Ectodermal cell (in vitro differentiated cells): ENCODE measurements around the gene TMEM132D.

Source experiments
- H3K27ac ChIP-seq: 2 replicates; pipeline ENCODE4 v1.7.0; 2013; ENCODE audit warnings: mild to moderate bottlenecking, low read depth, low read length; ENCODE audit not compliant: insufficient read depth, poor library complexity, severe bottlenecking
- H3K27me3 ChIP-seq: 2 replicates; pipeline ENCODE4 v1.7.0; 2013; ENCODE audit warnings: mild to moderate bottlenecking, low read length; ENCODE audit not compliant: insufficient read depth, control insufficient read depth, poor library complexity, severe bottlenecking
- H3K36me3 ChIP-seq: one replicate; pipeline ENCODE4 v1.7.0; 2013; ENCODE audit warnings: low read length; ENCODE audit not compliant: control insufficient read depth, insufficient read depth
- H3K4me1 ChIP-seq: one replicate; pipeline ENCODE4 v1.7.0; 2013; ENCODE audit warnings: low read length; ENCODE audit not compliant: control insufficient read depth, insufficient read depth
- H3K4me3 ChIP-seq: 2 replicates; pipeline ENCODE4 v1.7.0; 2013; ENCODE audit warnings: low read depth, low read length, control low read depth; ENCODE audit not compliant: insufficient read depth
- H3K9me3 ChIP-seq: 2 replicates; pipeline ENCODE4 v1.7.0; 2013; ENCODE audit warnings: mild to moderate bottlenecking, low read length, moderate library complexity; ENCODE audit not compliant: control insufficient read depth
- WGBS, 2 experiments: methylation state at CpG; one replicate each; pipeline ENCODE4 v1.1.7; 2013; ENCODE audit warnings: missing lambda C conversion rate in 2 of 2; 5-methylcytosine and 5-hydroxymethylcytosine counted together

TMEM132D gene

DNA sequence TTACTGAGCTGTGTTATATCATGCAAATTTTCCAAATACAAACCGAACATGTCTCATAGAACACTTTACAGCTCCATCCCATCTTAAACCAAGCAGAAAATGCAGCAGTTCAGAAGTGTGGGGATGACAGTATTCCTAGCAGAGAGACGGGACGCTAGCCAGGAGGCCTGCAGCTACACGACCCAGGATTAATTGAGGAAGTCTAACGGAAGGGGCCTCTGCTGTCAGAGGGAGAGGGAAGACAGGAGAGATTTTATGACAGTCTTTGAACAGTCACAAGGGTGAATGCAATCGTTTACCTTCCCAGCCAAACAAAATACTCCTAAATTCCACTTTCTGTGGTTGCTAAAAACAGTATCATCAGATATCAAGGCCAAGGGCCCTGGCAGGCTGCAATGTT is 261.9 kb downstream of the TMEM132D start:
- H3K27me3 ChIP-seq: no peaks in the 10 kb centered on the region
- H3K9me3 ChIP-seq: no peaks in the 10 kb centered on the region
- 66 to 69% methylated on average over 6 of the region's 6 CpGs for WGBS, 2 experiments
- no peaks in the 10 kb centered on the region for H3K36me3 ChIP-seq
- no peak overlapping the region for H3K27ac ChIP-seq
- no peaks in the 10 kb centered on the region for H3K4me1 ChIP-seq
- H3K4me3 ChIP-seq: no peak overlapping the region

DNA sequence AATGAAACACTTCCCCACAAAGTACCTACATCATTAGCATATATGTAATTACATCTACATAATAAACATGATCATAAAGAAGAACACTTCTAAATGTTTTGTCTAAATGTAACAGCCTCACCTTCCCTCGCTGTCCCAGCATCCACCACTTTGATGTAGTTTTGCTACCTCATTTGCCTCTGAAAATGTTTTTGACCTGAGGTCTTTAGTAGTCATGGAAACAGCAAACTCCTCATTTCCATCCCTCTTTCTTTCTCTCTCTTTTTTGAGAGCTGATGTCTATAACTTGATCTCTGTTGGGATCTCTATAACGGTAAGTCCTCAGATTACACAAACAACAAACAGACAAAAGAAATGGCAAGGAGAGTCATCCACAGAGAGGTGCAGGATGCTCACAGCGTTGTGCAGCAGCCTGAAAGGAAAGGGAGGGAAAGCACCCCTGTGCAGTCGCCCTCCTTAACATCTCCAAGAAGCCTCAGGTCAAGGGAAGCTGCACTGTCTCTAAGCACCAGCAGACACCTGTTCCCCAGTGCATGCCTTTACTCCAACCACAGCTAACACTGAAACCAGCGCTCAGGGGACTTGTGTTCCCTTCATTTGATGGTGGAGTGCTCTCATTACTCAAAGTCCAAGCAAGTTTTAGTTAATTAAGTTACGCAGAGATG is 268.7 kb downstream of the TMEM132D start:
- Histone ChIP-seq H3K27ac (no peak overlapping the region), H3K4me3 (no peak overlapping the region), H3K27me3 (no peaks in the 10 kb centered on the region), H3K9me3 (no peaks in the 10 kb centered on the region), H3K4me1 (peaks cover 21% of the 10 kb centered on the region), H3K36me3 (no peaks in the 10 kb centered on the region)
- WGBS, 2 experiments: 54 to 56% methylated on average over 6 of the region's 6 CpGs

DNA sequence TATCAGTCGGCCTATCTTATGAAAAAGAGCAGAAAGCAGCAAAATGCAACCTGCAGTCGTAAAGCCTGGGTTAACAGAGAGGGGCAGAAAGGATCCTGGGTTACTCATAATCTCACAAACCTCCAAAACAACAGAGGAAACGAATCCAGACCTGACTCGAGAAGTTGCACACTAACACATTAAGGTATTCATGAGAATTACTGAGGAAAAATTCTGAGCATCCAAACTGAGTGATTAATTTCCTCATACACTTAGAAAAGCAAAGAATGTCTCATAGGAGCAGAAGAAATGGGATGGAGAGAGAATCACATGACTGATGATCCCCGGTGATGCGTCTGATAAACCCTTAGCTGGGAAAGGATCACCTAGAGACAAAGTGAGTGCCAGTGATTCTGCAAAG is 272.5 kb downstream of the TMEM132D start:
- H3K9me3 ChIP-seq: no peaks in the 10 kb centered on the region
- no peaks in the 10 kb centered on the region for H3K27me3 ChIP-seq
- H3K36me3 ChIP-seq: no peaks in the 10 kb centered on the region
- H3K4me3 ChIP-seq: no peak overlapping the region
- WGBS, 2 experiments: 60 to 65% methylated on average over 6 of the region's 6 CpGs
- no peak overlapping the region for H3K27ac ChIP-seq
- peaks cover 21% of the 10 kb centered on the region for H3K4me1 ChIP-seq

DNA sequence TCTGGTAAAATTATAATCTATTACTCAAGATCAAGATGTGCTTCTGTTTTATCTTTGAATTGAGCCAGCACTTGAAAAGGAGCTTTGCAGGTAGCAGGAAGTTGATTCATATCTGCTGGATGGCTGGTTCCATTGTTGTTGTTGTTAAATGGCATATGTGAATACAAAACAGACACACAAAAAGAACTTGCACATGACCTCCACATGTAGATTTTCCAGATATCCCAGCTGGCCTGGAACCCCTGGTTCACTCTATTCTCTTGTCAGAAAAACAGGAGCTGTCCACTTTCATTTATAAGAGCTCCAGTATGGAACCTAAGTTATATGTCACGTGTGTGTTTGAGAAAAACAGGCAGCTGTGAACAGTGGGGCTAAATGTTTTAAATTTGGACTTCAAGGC is 273.9 kb downstream of the TMEM132D start:
- peaks cover 21% of the 10 kb centered on the region for H3K4me1 ChIP-seq
- no peak overlapping the region for H3K27ac ChIP-seq
- no peak overlapping the region for H3K4me3 ChIP-seq
- WGBS, 2 experiments: 88 to 100% methylated on average over 1 of the region's 1 CpG
- no peaks in the 10 kb centered on the region for H3K27me3 ChIP-seq
- no peaks in the 10 kb centered on the region for H3K9me3 ChIP-seq
- H3K36me3 ChIP-seq: no peaks in the 10 kb centered on the region

DNA sequence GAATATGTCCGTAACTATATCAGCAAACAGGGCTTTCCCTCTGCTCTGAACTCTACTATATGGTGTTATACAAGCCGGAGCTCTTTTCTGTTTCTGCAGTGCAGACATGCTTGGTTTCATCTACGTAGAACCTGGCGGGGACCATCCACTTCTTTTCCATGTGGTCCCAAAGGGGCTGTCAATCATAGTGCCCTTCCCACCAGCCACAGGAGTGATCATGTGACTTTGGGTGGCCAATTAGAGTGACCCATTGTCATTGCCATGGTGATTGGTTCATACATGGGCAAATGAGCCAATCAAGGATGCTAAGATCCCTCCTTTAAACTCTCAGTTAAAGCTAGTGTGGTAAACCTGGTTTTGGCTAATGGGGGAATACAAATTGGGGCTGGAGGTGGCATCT is 281.3 kb downstream of the TMEM132D start:
- Histone ChIP-seq H3K4me3 (no peak overlapping the region), H3K36me3 (no peaks in the 10 kb centered on the region), H3K4me1 (no peaks in the 10 kb centered on the region), H3K27me3 (no peaks in the 10 kb centered on the region), H3K27ac (no peak overlapping the region), H3K9me3 (no peaks in the 10 kb centered on the region)
- WGBS, 2 experiments: 95 to 97% methylated on average over 4 of the region's 4 CpGs

DNA sequence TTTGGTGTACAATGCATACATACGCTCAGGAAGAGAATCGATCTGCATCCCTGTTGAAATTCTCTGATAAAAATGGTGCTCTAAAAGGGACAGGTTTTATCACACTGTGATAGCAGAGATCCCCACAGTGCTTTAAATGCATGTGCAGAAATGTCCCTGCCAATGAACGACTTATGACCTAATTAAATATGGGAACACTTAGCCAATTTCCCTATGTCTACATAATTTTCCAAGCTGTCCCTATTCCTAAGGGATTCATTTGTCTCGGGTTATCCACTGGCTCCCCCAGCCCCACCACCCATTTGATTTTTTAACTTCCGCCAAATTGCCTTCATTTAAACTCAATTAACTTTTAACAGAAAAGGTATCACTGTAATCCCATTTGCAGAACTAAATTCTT is 284.6 kb downstream of the TMEM132D start:
- Histone ChIP-seq H3K36me3 (no peaks in the 10 kb centered on the region), H3K27me3 (no peaks in the 10 kb centered on the region), H3K4me3 (no peak overlapping the region), H3K27ac (no peak overlapping the region), H3K9me3 (no peaks in the 10 kb centered on the region), H3K4me1 (no peaks in the 10 kb centered on the region)
- 86 to 87% methylated on average over 5 of the region's 5 CpGs for WGBS, 2 experiments

DNA sequence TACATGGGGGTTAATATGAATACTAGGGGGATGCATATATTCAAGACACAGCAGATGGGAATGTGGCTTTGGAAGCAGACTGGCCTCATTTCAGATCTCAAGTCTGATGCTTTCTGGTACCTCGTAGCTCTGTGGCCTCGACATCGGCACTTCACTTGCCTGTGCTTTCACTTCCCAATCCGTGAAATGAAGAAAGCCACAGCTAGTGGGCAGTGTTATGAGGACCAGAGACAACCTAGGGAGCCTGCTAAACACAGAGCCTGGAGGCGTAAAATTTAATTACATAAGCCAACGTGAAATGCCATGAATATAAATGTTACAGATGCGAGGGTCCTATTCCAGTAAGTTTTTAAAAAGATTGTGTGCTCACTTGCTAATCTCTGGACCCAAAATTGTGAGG is 286.0 kb downstream of the TMEM132D start:
- Histone ChIP-seq H3K4me1 (no peaks in the 10 kb centered on the region), H3K27ac (no peak overlapping the region), H3K9me3 (no peaks in the 10 kb centered on the region), H3K27me3 (no peaks in the 10 kb centered on the region), H3K4me3 (no peak overlapping the region), H3K36me3 (no peaks in the 10 kb centered on the region)
- WGBS, 2 experiments: 90 to 93% methylated on average over 7 of the region's 7 CpGs

DNA sequence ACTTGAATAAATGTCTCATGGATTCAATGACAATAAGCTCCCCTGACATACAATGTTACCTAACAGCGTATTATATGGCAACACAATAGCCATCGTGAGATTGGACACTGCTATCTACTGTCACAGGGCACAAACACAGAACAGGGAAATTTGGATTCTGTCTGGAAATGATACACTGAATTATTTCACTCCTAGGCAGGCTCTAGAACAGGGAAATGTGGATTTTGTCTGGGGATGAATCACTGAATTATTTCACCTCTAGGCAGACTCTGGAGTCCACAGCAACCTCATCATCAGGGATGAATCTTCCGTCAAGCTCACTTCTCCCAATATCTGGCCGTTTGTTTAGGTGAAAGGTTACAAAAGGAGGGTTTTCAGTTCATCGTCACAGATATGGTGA is 288.8 kb downstream of the TMEM132D start:
- Histone ChIP-seq H3K9me3 (no peaks in the 10 kb centered on the region), H3K27ac (no peak overlapping the region), H3K27me3 (no peaks in the 10 kb centered on the region), H3K4me1 (peaks cover 6% of the 10 kb centered on the region), H3K4me3 (no peak overlapping the region), H3K36me3 (no peaks in the 10 kb centered on the region)
- 96 to 100% methylated on average over 4 of the region's 5 CpGs for WGBS, 2 experiments

DNA sequence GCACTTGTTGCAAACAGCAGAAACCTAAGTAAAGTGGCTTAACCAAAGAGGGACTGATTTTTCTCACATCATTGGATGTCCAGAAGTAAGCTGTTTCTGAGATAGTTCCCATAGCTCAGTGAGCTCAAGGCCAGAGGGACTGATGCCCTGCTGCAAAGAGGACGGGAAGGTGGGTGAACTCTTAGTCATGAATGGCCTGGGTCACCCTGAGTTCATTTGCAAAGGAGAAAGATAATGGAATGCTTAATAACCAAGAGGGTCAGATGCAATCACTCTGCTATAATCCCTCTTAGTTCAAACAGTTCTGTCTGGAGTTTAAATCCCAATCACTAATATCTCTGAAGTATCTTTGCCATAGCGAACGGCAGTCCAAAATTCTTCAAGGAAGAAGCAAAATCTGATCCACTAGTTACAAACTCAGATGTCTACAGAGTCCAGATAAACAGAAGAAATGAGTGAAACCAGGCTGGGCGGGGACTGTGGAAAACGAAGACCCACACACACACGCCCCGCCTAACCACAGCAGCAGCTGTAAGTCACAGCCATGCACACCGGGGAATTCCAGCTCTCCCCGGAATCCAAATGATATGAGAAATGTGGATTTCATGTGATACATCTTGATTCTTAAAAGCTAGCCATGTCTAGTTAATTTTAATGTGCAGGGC is 289.5 kb downstream of the TMEM132D start:
- Histone ChIP-seq H3K9me3 (no peaks in the 10 kb centered on the region), H3K27ac (no peak overlapping the region), H3K4me3 (no peak overlapping the region), H3K4me1 (peaks cover 9% of the 10 kb centered on the region), H3K27me3 (no peaks in the 10 kb centered on the region), H3K36me3 (no peaks in the 10 kb centered on the region)
- WGBS, 2 experiments: 92 to 97% methylated on average over 9 of the region's 9 CpGs

DNA sequence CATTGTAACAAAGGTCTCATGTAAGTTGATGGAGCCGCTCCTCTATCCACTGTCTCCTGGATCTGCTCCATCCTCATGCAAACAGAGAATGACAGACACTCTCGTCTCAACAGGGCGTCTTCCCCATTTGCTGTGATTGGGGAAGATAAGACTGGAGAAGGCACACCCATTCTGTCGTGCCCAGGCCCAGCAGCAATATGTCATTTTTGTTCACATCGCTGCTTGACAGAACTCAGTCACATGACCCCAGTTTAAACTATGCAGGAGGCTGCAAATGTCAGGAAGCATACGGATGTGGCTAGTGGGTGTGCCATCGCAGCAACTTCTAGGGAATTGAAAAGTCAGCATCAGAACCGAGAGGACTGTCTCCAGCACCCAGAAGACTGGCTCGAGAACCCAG is 290.5 kb downstream of the TMEM132D start:
- H3K9me3 ChIP-seq: no peaks in the 10 kb centered on the region
- no peak overlapping the region for H3K27ac ChIP-seq
- H3K27me3 ChIP-seq: no peaks in the 10 kb centered on the region
- H3K4me1 ChIP-seq: peaks cover 12% of the 10 kb centered on the region
- no peak overlapping the region for H3K4me3 ChIP-seq
- 93% methylated on average over 9 of the region's 9 CpGs for WGBS, 2 experiments
- no peaks in the 10 kb centered on the region for H3K36me3 ChIP-seq
